NCI-H187 (cell line): Measurements from ENCODE around the gene EIF2S1.
"Not testable (repeated sequence)": the region's sequence is repeated elsewhere in the genome, so short reads cannot be mapped to it uniquely, and the experiment has no call there.

Experiments
- DNase-seq, 2 experiments: peaks; one replicate each; lab custom pipeline; 2025; lab: John Stamatoyannopoulos, UW

EIF2S1 gene

GRCh38 chr14:67411820-67412421, 51.8 kb downstream of the EIF2S1 start, which contains the start of gene PLEK2:
TSS of gene PLEK2 (minus strand) at chr14:67412165. CDS start at chr14:67412059, 106 bp downstream.
- no peak for DNase-seq

- no peak for DNase-seq
These were observed 54.0 kb downstream of the EIF2S1 start for GRCh38 chr14:67413806-67414769.

GRCh38 chr14:67415610-67416009, 55.5 kb downstream of the EIF2S1 start:
- DNase-seq, result not testable (repeated sequence)

- DNase-seq, result no peak
These were observed 56.0 kb downstream of the EIF2S1 start for GRCh38 chr14:67416085-67416484.

GRCh38 chr14:67416810-67417209, 56.7 kb downstream of the EIF2S1 start:
- DNase-seq, result no peak

GRCh38 chr14:67417633-67418032, 57.5 kb downstream of the EIF2S1 start:
- no peak for DNase-seq

GRCh38 chr14:67418401-67419191, 58.5 kb downstream of the EIF2S1 start:
- no peak for DNase-seq

GRCh38 chr14:67420102-67420739, 60.1 kb downstream of the EIF2S1 start:
- no peak for DNase-seq

GRCh38 chr14:67421356-67422224, 61.5 kb downstream of the EIF2S1 start:
- DNase-seq, result no peak

GRCh38 chr14:67423424-67423823, 63.3 kb downstream of the EIF2S1 start:
- DNase-seq, result no peak

- DNase-seq, result no peak
These were observed 64.4 kb downstream of the EIF2S1 start for GRCh38 chr14:67424539-67424938.

GRCh38 chr14:67425608-67426007, 65.5 kb downstream of the EIF2S1 start:
- no peak for DNase-seq

GRCh38 chr14:67426161-67426560, 66.0 kb downstream of the EIF2S1 start:
- no peak for DNase-seq

- DNase-seq, result peak; percentile 46 to 81
These were observed 67.0 kb downstream of the EIF2S1 start for GRCh38 chr14:67426983-67427606.

GRCh38 chr14:67428501-67429031, 68.4 kb downstream of the EIF2S1 start:
- DNase-seq, result no peak

GRCh38 chr14:67429510-67430205, 69.5 kb downstream of the EIF2S1 start:
- no peak for DNase-seq

GRCh38 chr14:67432050-67432564, 72.0 kb downstream of the EIF2S1 start:
- no peak for DNase-seq

GRCh38 chr14:67435603-67436002, 75.5 kb downstream of the EIF2S1 start:
- DNase-seq, result no peak
